Body of pancreas (tissue), 4 donors: ENCODE measurements around the gene ERBB2.

Experiments
- CTCF ChIP-seq, 7 experiments: fragments of 450-650 bp in 4 of 7; fragments of 200-600 bp in 3 of 7; sonication (generic) in 3 of 7; IDR thresholded peaks; one replicate each; pipeline ENCODE4 v1.5.1; 2016 to 2019; ENCODE audit warnings: antibody characterized with exemption in 7 of 7
- POLR2A ChIP-seq, 3 donors: fragments of 450-650 bp; IDR thresholded peaks; one replicate each; pipeline ENCODE4 v1.6.1; 2016; ENCODE audit warnings: antibody characterized with exemption in 3 of 3, mild to moderate bottlenecking in 2 of 3

DNA sequence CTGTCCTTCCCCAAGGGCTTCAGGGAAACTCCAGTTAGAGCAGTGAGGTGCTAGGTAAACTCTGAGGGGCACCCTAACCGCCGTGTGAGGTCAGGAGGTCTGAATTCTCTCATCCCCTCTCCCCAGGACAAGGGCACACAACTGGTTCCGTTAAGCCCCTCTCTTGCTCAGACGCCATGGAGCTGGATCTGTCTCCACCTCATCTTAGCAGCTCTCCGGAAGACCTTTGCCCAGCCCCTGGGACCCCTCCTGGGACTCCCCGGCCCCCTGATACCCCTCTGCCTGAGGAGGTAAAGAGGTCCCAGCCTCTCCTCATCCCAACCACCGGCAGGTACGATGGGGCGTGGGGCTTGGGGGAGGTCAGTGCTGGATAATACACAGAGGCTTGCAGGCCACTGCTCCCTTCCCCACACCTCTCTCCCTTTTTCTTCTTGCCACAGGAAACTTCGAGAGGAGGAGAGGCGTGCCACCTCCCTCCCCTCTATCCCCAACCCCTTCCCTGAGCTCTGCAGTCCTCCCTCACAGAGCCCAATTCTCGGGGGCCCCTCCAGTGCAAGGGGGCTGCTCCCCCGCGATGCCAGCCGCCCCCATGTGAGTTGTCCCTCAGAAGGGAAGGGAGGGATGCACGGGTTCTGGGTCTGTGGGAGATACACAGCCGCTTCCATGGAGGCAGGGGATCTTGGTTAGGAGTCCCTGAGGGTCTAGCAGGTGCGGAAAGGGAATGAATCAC, 42.4 kb downstream of the ERBB2 start:
- TF ChIP-seq CTCF (IDR thresholded peaks at IDR 0.05): no peak
- TF ChIP-seq POLR2A (IDR thresholded peaks at IDR 0.05): no peak
